ENCODE data around the gene NUPR2.
"Not testable (repeated sequence)": the region's sequence is repeated elsewhere in the genome, so short reads cannot be mapped to it uniquely, and the experiment has no call there.

The NUPR2 gene, protein sequence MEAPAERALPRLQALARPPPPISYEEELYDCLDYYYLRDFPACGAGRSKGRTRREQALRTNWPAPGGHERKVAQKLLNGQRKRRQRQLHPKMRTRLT

DNA sequence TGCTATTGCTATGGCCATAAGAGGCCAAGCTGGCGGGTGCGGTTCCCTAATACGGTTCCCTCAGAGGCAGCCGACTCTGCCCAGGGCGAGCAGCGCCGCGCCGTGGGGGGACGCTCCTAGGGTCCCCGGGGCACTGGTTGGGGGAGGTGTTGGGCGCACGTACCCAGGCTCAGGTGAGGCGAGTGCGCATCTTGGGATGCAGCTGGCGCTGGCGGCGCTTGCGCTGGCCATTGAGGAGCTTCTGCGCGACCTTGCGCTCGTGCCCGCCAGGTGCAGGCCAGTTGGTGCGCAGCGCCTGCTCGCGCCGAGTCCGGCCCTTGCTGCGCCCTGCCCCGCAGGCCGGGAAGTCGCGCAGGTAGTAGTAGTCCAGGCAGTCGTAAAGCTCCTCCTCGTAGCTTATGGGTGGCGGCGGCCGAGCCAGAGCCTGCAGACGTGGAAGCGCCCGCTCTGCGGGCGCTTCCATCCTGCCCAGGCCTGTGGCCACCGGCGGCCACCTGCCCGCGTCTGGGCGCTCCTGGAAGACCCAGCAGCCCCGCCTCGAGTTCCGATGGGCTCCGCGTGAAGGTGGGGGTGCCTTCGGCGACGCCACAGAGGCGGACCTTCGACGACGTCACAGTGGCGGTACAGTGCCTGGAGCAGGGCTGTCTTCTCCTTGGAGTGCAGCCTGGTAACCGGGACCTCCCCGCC is at the start of gene NUPR2:
Gene NUPR2 (minus strand): TSS at position 566 of the 687 bp plus-strand sequence. CDS start 103 bp downstream, at position 463.
- no peaks in the 10 kb centered on the region for H3K79me2 ChIP-seq (ENCODE audit: low read length)
- no peak within 1 kb of the TSS for H3K9ac ChIP-seq (ENCODE audit: low read length)
- H3K27ac ChIP-seq (ENCODE audit: low read length), result no peak within 1 kb of the TSS
- H3K4me1 ChIP-seq (ENCODE audit: low read length), result no peaks in the 10 kb centered on the region
- no peak within 1 kb of the TSS for H3K4me2 ChIP-seq (ENCODE audit: low read length)
- H2AFZ ChIP-seq (ENCODE audit: low read depth, low read length), result no peak within 1 kb of the TSS
- no peaks in the 10 kb centered on the region for H3K27me3 ChIP-seq (ENCODE audit: low read depth, low read length)
- no peaks in the 10 kb centered on the region for H3K36me3 ChIP-seq (replicated peaks; ENCODE audit: low read depth, low read length)
- H4K20me1 ChIP-seq (ENCODE audit: insufficient read depth, low read length), result no peaks in the 10 kb centered on the region
- no peaks in the 10 kb centered on the region for H3K9me3 ChIP-seq (ENCODE audit: insufficient read depth, low read length)
- no peak within 1 kb of the TSS for H3K4me3 ChIP-seq (ENCODE audit: low read length)
- no peak for TF ChIP-seq EZH2phosphoT487 (IDR thresholded peaks at IDR 0.05; ENCODE audit: low read depth)
- TF ChIP-seq, protein P1, sequence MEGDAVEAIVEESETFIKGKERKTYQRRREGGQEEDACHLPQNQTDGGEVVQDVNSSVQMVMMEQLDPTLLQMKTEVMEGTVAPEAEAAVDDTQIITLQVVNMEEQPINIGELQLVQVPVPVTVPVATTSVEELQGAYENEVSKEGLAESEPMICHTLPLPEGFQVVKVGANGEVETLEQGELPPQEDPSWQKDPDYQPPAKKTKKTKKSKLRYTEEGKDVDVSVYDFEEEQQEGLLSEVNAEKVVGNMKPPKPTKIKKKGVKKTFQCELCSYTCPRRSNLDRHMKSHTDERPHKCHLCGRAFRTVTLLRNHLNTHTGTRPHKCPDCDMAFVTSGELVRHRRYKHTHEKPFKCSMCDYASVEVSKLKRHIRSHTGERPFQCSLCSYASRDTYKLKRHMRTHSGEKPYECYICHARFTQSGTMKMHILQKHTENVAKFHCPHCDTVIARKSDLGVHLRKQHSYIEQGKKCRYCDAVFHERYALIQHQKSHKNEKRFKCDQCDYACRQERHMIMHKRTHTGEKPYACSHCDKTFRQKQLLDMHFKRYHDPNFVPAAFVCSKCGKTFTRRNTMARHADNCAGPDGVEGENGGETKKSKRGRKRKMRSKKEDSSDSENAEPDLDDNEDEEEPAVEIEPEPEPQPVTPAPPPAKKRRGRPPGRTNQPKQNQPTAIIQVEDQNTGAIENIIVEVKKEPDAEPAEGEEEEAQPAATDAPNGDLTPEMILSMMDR (IDR thresholded peaks at IDR 0.05; ENCODE audit: low read depth, low read length), result no peak

DNA sequence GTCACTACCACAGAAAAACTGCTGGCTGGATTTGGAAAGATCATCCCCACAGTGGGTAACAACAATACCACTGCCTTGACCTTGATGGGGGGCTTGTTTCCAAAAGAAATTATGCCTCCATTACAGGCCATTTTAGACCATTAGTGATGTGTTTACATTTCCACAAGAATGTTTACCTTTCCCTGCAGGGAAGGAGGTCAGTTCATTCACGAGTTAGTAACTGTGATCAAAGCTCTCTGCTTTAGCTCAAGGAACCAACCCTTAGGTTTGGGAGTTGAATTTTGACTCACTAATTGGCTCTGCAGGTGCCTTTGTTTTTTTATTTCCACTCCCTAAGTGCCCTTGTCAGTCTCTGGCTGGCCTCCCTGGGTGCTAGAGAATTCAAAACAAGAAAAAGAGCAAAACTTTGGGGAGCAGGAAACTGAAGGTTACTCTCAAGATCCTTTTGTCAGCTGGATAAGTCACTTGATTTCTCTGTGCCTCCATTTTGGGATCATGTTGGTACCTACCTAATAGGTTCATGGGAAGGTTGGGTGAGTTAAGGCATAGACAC is 41.1 kb upstream of the NUPR2 start:
- H3K9me3 ChIP-seq (ENCODE audit: insufficient read depth, low read length), result no peaks in the 10 kb centered on the region
- no peaks in the 10 kb centered on the region for H3K4me1 ChIP-seq (ENCODE audit: low read length)
- H3K4me3 ChIP-seq (ENCODE audit: low read length), result no peak overlapping the region
- H3K36me3 ChIP-seq (replicated peaks; ENCODE audit: low read depth, low read length), result no peaks in the 10 kb centered on the region
- H3K79me2 ChIP-seq (ENCODE audit: low read length), result no peaks in the 10 kb centered on the region
- TF ChIP-seq EZH2phosphoT487 (IDR thresholded peaks at IDR 0.05; ENCODE audit: low read depth), result no peak
- TF ChIP-seq, protein P1 (IDR thresholded peaks at IDR 0.05; ENCODE audit: low read depth, low read length), result no peak
- no peaks in the 10 kb centered on the region for H4K20me1 ChIP-seq (ENCODE audit: insufficient read depth, low read length)
- no peak overlapping the region for H2AFZ ChIP-seq (ENCODE audit: low read depth, low read length)
- no peak overlapping the region for H3K9ac ChIP-seq (ENCODE audit: low read length)
- H3K27ac ChIP-seq (ENCODE audit: low read length), result no peak overlapping the region
- H3K4me2 ChIP-seq (ENCODE audit: low read length), result no peak overlapping the region
- no peaks in the 10 kb centered on the region for H3K27me3 ChIP-seq (ENCODE audit: low read depth, low read length)

DNA sequence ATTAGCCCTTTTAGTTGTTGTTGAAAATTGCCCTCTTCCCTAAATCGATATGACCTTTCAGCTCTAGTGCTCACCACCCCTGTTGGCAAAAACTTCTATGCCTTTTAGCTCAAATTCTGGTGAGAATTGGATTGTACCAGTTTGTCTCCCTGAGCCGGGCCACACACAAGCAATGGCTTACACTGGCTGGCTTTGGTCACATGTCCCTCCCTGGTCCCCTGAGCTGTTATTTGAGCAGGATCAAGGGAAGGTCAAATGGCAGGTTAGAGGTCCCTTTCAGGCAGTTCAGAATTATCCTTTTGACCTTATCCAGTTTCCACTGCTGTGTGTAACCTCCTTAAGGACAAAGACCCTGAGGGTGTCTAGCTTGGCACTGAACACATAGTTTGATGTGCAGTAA is 14.8 kb upstream of the NUPR2 start:
- not testable (repeated sequence) for H3K79me2 ChIP-seq (ENCODE audit: low read length); H3K36me3 ChIP-seq (replicated peaks; ENCODE audit: low read depth, low read length); H3K9me3 ChIP-seq (ENCODE audit: insufficient read depth, low read length); H2AFZ ChIP-seq (ENCODE audit: low read depth, low read length); H3K27ac ChIP-seq (ENCODE audit: low read length); H3K4me2 ChIP-seq (ENCODE audit: low read length); H3K4me3 ChIP-seq (ENCODE audit: low read length); H4K20me1 ChIP-seq (ENCODE audit: insufficient read depth, low read length); H3K27me3 ChIP-seq (ENCODE audit: low read depth, low read length); H3K4me1 ChIP-seq (ENCODE audit: low read length); H3K9ac ChIP-seq (ENCODE audit: low read length)

DNA sequence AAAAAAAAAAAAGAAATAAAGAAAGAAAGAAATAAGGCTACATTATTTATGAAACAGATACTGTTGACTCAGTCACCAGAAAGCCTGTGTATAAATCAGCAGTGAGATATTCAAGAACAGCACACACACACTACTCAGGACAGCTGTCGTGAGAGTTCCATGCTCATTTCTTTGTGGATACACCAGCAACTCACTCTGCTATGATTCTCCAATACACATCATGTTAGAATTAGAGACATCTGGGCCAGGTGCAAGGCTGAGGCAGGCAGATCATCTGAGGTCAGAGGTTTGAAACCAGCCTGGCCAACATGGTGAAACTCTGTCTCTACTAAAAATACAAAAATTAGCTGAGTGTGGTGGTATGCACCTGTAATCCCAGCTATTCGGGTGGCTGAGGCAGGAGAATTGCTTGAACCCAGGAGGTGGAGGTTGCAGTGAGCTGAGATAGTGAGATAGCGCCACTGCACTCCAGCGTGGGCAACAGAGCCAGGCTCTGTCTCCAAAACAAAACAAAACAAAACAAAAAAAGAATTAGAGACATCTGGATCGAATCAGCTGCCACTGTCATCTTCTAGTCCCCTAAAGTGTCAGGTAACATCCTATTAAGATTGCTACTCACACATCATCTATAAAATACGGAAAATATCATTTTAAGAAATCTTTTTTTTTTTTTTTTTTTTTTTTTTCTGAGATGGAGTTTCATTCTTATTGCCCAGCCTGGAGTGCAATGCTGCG is 11.2 kb upstream of the NUPR2 start:
- H3K79me2 ChIP-seq (ENCODE audit: low read length), result no peaks in the 10 kb centered on the region
- H3K27ac ChIP-seq (ENCODE audit: low read length), result no peak overlapping the region
- no peaks in the 10 kb centered on the region for H3K36me3 ChIP-seq (replicated peaks; ENCODE audit: low read depth, low read length)

More for the DNA sequence above, 11.2 kb upstream of the NUPR2 start:
- Histone ChIP-seq H3K4me3 (ENCODE audit: low read length) (no peak overlapping the region), H3K9me3 (ENCODE audit: insufficient read depth, low read length) (no peaks in the 10 kb centered on the region), H3K27me3 (ENCODE audit: low read depth, low read length) (no peaks in the 10 kb centered on the region), H3K4me2 (ENCODE audit: low read length) (no peak overlapping the region), H3K9ac (ENCODE audit: low read length) (no peak overlapping the region), H2AFZ (ENCODE audit: low read depth, low read length) (no peak overlapping the region), H3K4me1 (ENCODE audit: low read length) (no peaks in the 10 kb centered on the region), H4K20me1 (ENCODE audit: insufficient read depth, low read length) (no peaks in the 10 kb centered on the region)
- no peak for TF ChIP-seq EZH2phosphoT487 (IDR thresholded peaks at IDR 0.05; ENCODE audit: low read depth)
- TF ChIP-seq, protein P1 (IDR thresholded peaks at IDR 0.05; ENCODE audit: low read depth, low read length), result no peak

Data from OCI-LY3 (cell line).